HG03354 (cell line): ENCODE results near the gene COG2.

ENCODE experiments used
- ATAC-seq: cut with Tn5 transposase; IDR thresholded peaks from one replicate; pipeline ENCODE4 v1.9.1; 2021; ENCODE audit warnings: mild to moderate bottlenecking; ENCODE audit not compliant: unreplicated experiment, poor library complexity, severe bottlenecking

The COG2 gene

DNA sequence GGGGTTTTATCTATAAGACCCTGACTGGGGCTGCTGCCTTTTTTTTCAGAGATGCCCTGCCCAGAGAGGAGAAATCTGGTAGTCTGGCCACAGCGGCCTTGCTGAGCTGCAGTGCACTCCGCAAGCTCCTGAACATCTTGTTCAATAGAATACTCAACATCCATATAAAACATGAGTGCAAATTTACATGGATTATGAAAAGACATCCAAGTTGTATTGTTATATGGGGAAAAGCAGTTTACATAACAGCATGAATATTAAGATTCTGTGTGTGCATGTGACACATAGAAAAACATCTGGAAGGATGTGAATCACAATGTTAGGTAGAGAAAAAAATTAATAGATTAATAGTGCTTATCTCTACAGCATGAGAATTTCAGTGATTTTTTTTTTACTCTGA, 16.4 kb downstream of the COG2 start:
- ATAC-seq: no peak

DNA sequence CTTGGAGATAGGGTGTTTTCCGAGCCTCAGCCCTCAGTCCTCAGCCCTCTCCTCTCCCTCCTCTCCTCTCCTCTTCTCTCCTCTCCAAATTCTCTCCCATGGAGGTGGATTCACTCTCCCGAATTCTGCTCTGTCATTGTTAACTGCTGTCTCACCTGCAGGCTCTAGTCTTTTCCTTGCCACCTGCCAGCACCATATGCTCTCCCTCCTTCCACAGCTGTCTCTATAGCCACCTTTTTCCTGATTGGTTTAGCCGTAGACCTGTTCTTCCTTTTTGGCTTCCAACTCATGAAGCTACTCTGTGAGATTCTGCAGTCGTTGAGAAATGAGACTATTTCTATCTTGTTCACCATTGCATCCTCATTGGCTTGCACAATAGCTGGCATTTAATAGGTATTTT, 19.7 kb downstream of the COG2 start:
- ATAC-seq: no peak

DNA sequence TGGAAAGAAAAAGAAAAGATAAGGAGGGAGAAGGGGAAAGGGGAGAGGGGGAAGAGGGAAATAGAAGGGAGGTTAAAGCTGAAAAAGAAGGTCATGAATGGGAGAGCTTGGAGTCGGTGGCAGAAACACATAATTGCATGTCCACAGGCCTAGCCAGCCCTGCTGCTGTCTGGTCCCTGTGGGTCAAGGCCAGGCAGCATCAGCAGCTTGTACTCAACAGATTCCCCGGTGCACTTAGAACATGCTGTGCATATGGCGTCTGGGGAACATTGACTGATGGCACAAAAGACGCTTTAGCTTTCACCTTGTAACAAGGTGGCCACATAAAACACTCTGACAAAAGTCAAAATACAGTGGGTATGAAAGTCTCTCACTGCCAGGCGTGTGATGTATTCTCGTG, 25.9 kb downstream of the COG2 start:
- ATAC-seq: no peak

DNA sequence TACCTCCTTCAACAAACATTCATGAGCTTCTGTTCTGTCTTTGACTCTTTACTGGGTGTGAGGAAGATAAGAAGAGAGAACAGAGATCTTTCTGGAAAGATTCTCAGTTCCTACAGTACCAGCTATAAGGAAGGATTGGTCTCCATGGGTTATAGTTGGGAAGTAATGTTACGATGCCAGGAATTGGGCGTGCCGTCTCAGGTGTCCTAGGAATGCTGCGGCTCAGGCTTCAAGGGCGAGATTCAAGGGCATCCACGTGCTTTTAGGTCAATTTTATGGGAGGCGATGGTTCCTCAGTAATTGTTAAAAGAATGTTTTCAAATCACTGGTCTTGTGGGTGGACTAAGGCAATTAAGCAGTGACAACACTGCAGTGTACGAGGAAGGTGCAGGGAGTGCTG, 27.3 kb downstream of the COG2 start:
- ATAC-seq: no peak

DNA sequence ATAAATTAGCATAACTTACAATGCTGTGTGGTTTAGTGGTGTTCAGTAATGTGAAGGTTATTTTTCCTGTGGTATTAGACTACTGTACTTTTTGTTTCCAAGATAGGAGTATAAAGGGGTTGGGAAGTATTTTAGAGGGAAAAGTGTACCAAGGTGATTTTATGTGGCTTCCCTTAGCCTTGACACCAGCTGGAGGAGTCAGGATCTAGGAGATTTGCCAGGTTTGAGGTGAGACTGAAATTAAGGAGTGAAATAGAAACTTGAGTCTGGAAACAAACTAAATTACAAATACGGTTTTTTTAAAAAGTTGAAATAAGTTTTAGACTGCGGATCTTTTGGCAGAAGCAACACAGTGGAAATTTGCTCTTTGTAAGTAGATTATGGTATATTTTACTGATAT, 32.3 kb downstream of the COG2 start:
- ATAC-seq: no peak

DNA sequence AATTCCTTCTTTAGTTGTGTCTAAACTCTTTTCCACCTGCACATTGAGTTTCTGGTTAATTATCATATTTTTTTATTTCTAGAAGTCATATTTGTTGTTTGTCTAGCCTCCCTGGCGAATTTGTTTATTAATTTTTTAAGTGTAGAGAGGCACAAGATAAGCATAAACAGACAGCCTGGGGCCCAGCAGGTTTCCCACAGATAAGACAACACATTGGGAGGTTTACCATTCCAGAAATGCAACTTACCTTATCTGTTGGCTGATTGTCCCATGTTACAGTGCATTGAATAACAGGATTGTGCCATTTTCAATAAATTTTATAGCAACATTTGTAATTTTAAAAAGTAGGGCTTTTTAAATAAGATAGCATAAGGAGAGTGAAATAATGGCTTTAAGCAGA, 34.9 kb downstream of the COG2 start:
- no peak for ATAC-seq

DNA sequence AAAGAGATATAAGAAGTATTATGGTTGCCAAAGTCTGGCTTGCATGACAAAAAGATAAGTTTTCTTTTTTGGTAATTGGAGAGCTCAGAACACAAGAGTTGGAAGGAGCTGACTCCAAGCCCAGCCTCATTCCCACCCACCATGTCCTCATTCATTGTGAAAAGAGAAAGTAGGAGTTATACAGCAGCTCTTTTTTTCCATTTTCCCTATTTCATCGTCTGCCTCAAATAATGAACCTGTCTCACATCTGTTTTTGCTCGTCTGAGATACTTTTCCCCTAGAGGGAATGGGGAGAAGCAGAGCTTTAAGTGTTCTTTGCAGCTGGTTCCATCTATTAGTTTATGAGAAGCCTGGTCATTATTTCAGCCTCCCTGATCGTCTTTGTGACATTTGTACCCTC, 36.9 kb downstream of the COG2 start:
- ATAC-seq: no peak

DNA sequence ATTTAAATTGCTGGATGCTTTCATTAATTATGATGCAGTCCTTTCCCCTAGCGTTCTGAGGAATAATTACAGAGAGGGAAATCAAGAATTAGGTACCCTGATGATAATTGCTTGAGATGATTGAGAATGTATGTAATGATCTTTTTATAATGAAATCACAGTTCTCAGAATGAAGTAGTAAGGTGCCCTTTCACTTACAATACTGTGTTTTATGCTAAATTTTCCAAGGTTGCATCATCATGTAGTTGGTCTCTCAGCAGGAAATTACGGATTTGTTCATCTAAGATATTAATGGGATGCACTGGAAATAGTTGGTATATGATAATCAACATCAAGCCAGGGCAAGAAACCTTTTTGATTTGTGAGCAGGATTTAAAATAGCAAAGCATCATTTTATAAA, 37.5 kb downstream of the COG2 start:
- ATAC-seq: no peak

DNA sequence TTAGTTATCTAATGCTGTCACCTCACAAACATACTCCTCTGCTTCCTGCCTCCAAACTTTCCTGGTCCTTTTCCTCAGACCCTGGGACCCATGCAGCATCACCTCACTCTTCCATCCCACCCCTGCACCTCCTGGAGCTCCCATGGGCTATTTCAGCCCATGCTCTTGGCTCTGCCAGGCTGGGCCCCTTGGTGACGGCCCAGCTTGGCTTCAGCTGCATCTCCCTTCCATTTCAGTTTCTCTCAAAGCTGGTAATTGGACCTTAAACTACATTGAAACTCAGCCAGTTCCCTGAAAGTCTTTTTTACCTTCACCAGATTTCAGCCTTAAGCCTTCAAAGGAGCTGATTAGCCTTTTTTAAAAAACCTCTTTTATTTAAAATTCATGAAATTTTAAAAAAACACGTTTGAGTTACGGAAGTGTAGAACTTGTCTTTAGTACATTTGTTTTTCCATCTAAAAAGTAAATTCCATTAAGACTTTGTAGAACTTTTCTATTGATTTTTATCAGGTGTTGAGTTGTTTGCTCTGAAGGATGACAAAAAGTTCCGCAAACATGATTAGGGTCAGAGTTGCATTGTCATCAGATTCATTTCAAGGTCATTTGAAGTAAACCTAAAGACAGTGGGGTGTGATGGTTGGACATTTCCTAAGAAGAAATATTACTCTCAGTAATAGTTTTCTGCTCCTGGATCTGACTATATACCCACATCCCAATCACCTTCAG, 38.2 kb downstream of the COG2 start:
- no peak for ATAC-seq

DNA sequence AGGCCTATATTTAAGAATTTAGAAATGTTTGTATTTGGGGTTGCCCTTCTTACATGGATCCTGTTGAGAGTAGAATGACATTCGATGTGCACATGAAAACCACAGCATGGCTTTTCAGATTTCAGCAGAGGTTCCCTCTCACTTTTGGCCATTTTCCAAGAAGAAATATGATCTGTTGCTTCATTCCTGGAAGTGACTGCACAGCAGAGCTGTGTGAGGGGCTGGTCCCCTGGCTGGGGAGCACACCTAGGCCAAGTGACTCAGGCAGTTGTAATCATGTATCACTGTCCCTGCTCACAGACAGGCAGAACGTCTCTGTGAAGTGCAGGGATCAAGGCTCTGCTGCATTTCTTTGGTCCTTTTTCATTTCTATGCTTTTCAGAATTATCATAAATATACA, 39.3 kb downstream of the COG2 start:
- ATAC-seq: no peak

DNA sequence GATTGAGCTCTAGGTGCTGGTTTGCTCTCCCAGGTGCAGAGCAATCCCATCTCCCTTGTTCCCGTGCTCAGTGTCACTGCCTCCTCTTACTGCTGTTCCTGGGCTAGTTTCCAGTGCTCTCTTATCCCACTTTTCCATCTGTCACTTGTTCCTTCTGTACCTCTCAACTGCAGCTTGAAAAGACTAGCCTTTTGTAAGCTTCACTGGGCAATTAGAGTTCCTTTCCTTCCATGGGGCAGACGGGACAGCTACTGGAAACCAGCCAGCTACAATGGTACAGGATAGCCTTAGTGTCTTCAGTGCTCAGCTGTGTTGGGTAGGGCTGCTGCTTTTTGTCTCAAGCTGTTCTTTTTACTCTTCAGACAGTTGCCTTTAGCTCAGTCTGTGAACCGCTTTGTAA, 40.0 kb downstream of the COG2 start:
- ATAC-seq: no peak

DNA sequence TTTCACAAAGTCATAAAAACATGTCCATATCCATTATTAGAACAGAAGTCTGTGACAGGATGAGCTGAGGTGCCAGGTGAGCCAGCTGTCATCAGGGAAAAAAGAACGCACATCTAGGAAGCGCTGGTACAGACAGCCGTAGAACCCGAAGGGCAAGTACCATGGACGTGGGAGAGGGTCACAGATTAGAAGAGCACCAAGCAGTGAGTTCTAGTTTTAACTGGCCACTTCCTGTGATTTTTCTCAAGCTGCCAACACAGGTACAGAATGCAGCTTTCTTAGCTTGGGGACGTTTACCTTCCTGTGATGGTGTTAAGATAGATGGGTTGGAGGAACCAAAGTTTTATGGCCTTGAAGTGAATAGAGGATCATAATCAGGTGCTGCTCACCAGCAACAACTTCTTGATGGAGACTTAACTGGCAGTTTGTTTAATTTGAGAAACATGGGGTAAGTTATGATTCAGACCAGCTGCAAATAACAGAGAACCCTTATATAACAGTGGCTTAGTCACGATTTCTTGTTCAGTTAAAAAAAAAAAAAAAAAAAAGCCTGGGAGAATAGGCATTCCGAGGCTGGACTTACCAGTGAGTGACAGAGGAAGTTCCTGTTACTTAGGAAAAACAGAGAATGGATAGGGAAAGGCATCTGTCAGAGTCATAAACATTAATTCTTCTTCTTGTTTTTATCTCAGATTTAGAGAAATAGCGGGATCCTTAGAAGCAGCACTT, 40.8 kb downstream of the COG2 start:
- ATAC-seq: no peak

DNA sequence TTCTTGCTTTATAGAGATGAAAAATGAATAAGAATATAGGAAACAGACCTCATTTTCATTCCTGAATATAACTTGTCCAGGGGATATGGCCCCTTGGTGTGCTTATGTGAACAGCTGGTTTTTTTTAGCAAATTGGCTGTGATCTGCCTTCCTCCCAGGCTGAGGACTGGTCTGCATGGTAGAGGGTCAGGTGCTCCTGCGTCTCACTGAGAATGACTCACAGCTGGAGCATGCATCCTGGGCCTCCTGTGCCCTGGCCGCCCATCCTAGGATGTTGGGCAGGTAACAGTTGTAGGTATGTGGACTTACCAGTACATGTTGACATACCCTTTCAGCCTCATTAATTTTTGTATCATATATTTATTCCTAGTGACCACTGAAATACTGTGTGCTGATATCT, 41.9 kb downstream of the COG2 start:
- ATAC-seq: no peak

DNA sequence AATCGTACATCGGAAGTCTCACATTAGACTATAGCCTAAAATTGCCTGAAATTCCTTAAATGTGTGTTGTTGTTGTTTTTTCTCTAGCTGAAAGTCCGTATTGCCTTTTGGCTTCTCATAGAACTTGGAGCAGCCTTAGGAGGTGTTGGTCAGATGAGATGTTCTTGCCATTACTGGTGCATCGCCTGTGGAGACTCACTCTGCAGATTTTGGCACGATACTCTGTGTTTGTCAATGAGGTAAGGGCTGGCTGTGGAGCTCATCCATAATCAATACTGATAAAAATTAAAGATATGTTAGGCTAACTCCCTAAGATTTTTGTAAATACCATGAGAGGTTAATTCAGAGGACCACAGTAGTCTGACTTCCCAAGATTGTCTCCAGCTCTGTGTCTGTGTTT, 42.7 kb downstream of the COG2 start:
- no peak for ATAC-seq

DNA sequence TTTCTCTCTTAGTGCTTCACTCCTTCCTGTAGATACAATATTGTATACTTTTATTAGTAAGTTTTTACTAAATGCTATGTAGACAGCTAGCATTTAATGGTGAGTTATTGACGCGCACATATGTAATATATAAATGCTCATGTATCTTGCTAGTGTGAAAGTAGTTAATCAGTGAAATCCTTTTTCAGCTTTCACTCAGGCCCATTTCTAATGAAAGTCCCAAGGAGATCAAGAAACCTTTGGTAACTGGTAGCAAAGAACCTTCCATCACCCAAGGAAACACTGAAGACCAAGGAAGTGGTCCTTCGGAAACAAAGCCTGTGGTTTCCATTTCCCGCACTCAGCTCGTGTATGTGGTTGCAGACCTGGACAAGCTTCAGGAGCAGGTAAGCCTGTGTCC, 44.5 kb downstream of the COG2 start:
- ATAC-seq: no peak

DNA sequence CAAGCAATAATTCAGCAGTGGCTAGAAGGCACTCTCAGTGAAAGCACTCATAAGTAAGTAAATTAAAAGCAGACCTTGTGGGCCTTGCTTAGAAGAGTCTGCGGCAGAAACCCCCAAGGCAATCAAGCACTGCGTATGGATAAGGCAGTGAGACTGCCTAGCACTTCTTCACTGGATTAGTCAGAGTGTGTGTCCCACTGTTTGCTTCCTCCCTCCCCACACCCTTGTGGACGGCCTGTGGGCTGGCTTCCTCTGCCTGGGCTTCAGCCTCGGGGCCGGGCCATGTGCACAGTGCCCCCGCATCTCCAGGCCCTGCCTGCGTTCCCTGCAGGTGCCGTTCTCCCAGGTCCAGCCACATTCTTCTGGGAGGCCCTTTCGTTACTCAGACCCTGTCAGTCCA, 47.8 kb downstream of the COG2 start:
- no peak for ATAC-seq

DNA sequence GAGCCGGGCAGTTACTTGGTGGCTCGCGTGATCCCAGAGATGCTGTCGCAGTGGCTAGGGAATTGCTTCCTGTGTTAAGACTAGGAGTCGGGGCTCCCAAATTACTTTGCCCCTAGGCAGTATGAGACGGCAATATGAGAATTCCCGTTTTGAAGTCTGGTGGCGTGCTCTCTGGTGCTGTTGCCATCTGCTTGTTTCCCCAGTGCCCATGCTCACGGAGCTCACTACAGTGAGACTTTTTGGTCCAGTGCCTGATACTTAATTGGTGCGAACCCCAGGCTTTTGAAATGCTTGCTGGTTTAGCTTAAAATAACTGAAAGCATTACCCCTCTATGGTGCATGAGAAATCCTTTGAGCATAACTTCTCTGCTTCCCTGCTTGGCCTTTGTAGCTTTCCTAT, 49.3 kb downstream of the COG2 start:
- ATAC-seq: no peak

DNA sequence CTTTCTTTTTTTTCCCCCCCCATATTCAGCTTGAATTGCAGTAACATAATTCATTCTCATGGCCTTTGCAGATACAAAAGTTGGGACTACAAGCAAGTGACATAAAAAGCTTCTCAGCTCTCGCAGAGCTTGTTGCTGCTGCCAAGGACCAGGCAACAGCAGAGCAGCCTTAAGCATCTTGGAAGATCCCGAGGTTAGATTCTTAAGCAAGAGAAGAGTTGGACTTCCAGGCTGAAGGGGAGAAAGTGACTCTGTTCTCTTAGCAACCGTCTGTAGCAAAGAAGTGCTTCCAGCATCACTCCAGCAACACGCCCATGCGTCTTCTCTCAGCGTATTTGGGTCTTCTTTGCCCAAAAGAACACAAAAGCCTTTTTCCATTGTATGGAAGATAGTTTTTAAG, 50.9 kb downstream of the COG2 start:
- ATAC-seq: no peak

DNA sequence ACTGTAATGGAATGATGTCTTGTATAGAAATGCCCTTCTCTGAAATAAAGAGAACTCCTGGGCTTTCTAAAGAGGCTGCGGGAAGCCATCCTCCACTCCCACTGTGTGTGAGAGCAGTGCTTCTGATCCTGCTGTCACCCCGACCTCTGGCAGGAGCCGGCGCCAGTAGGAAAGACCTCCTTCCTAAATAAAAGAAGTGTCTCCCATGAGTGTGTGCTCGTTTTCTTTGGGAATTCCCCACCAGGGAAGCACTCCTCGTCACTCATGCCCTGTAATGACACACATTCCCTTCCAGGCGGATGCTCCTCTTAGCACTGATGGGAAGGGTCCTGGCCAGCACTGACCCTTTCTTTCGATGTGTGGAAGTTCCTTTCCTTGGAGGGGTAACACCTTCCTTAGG, 51.5 kb downstream of the COG2 start:
- no peak for ATAC-seq

DNA sequence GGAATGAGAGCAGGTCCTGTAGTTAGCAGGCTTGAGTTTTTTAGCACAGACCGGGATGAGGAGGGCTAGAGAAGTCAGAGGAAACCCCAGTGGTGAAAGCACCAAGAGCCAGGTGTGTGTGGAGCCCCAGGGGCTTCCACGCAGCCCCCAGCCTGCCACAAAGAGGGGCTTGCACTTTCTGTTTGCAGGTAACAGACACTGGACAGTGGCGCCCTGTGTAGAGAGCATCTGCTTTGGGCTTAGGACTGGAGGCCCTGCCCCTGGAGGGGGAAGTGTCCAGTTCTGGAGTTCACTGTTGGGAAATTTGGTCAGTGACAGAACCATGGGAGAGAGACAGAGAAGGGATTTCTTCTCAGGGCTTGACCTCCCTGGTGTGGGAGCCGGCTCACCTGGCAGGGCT, 52.2 kb downstream of the COG2 start:
- ATAC-seq: no peak

DNA sequence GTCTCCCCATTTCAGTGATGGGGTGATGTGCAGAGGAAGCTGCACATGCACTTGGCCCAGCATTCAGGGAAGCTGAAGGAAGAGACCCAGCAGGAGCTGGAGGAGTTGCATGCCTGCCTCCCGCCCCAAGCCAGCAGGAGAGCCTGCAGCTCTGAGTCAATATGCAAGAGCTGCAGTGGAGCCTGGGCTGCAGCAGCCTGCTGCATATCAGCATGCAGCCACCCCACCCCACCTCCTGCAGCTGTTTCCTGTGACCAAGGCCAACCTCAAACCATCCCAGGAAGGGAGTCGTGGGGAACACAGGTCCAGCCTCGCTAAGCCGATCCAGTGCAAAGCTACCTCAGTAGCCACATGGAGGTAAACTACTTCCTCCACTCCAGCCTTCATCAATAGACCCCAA, 52.7 kb downstream of the COG2 start:
- ATAC-seq: no peak

DNA sequence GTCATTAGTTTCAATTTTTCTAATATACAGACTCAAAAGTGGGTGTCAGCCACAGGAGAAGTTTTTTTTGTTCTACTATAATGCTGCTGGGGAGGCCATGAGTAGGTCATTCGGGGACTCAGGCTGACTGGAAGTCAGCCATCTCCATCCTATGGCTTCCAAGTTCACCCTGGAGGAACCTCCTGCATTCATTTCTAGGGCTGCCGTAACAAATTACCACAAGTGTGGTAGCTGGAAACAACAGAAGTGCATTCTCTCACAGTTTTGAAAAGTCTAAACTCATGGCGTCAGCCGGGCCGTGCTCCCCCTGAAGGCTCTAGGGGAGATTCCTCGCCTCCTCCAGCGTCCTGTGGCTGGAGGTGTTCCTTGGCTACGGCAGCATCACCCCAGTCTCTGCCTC, 53.9 kb downstream of the COG2 start:
- no peak for ATAC-seq
